Inflammatory macrophage (primary cell): ENCODE data around the gene PACS1.
A peak's percentile ranks its signal among the peaks of the same experiment; 100 is the strongest.

Experiments
- DNase-seq, 2 donors: peaks; one replicate each; pipeline ENCODE4 v3.0.0-alpha.2; 2020 to 2022

PACS1 gene

GRCh38 chr11:66278363-66279091 is 208.5 kb downstream of the PACS1 start:
- DNase-seq: no peak

- DNase-seq: no peak
These were observed 209.1 kb downstream of the PACS1 start for GRCh38 chr11:66279092-66279734.

- no peak for DNase-seq
These were observed 210.4 kb downstream of the PACS1 start for GRCh38 chr11:66280428-66280827.

- DNase-seq: no peak
These were observed 210.9 kb downstream of the PACS1 start for GRCh38 chr11:66281001-66281400.

GRCh38 chr11:66281776-66282467 is 211.8 kb downstream of the PACS1 start:
- DNase-seq: no peak

- DNase-seq: peak; percentile 96 to 97
These were observed 212.7 kb downstream of the PACS1 start for GRCh38 chr11:66282468-66283455.

- DNase-seq: no peak
These were observed 213.5 kb downstream of the PACS1 start for GRCh38 chr11:66283461-66284105.

- DNase-seq: no peak
These were observed 214.5 kb downstream of the PACS1 start for GRCh38 chr11:66284526-66285078.

- no peak for DNase-seq
These were observed 215.3 kb downstream of the PACS1 start for GRCh38 chr11:66285250-66285947.

- DNase-seq: no peak
These were observed 216.6 kb downstream of the PACS1 start for GRCh38 chr11:66286699-66287098.

GRCh38 chr11:66287211-66287888 is 217.3 kb downstream of the PACS1 start:
- peak; percentile 47 to 65 for DNase-seq

GRCh38 chr11:66287889-66288670 is 218.0 kb downstream of the PACS1 start:
- DNase-seq: no peak

- DNase-seq: peak; percentile 99
These were observed 218.8 kb downstream of the PACS1 start, which contains the start of gene YIF1A for GRCh38 chr11:66288671-66289547. Gene YIF1A, minus strand, starts transcription at chr11:66289143. Its CDS starts 158 bp downstream, at chr11:66288985.

- DNase-seq: peak; percentile 65 to 87
These were observed 219.7 kb downstream of the PACS1 start for GRCh38 chr11:66289548-66290329.

GRCh38 chr11:66290330-66290621 is 220.2 kb downstream of the PACS1 start:
- DNase-seq: no peak

- DNase-seq: no peak
These were observed 221.2 kb downstream of the PACS1 start for GRCh38 chr11:66291303-66291705.

- DNase-seq: peak in 1 of 2 donors; percentile 34
These were observed 221.9 kb downstream of the PACS1 start, which contains the start of gene TMEM151A for GRCh38 chr11:66291706-66292542. Gene TMEM151A, plus strand, starts transcription at chr11:66291894. Its CDS starts 120 bp downstream, at chr11:66292014.
